GM21619 (cell line): ENCODE results near the gene TGFA.

ENCODE experiments used
- ATAC-seq: cut with Tn5 transposase; IDR thresholded peaks from one replicate; pipeline ENCODE4 v1.9.1; 2021; ENCODE audit not compliant: unreplicated experiment

The TGFA gene

GRCh38 chr2:70553334-70553583 lies 367 bp downstream of the TGFA start:
- no peak for ATAC-seq

- no peak for ATAC-seq
These were observed 909 bp downstream of the TGFA start for GRCh38 chr2:70552501-70553333.

GRCh38 chr2:70551167-70551566 lies 2.5 kb downstream of the TGFA start:
- no peak for ATAC-seq

GRCh38 chr2:70549962-70550361 lies 3.7 kb downstream of the TGFA start:
- ATAC-seq = no peak

- ATAC-seq = no peak
These were observed 4.4 kb downstream of the TGFA start for GRCh38 chr2:70549064-70549710.

- ATAC-seq = no peak
These were observed 5.4 kb downstream of the TGFA start for GRCh38 chr2:70548233-70548632.

- no peak for ATAC-seq
These were observed 6.7 kb downstream of the TGFA start for GRCh38 chr2:70546885-70547284.

GRCh38 chr2:70546376-70546775 lies 7.2 kb downstream of the TGFA start:
- ATAC-seq = no peak

- ATAC-seq = no peak
These were observed 12.1 kb downstream of the TGFA start for GRCh38 chr2:70541481-70542020.

GRCh38 chr2:70537840-70538239 lies 15.8 kb downstream of the TGFA start:
- no peak for ATAC-seq

GRCh38 chr2:70536517-70537055 lies 17.0 kb downstream of the TGFA start:
- no peak for ATAC-seq

GRCh38 chr2:70535573-70535972 lies 18.1 kb downstream of the TGFA start:
- ATAC-seq = no peak

GRCh38 chr2:70534183-70534836 lies 19.3 kb downstream of the TGFA start:
- no peak for ATAC-seq

- no peak for ATAC-seq
These were observed 21.2 kb downstream of the TGFA start for GRCh38 chr2:70532244-70532935.

- ATAC-seq = no peak
These were observed 22.1 kb downstream of the TGFA start for GRCh38 chr2:70531419-70532086.

GRCh38 chr2:70529610-70530009 lies 24.0 kb downstream of the TGFA start:
- ATAC-seq = no peak

- ATAC-seq = no peak
These were observed 24.7 kb downstream of the TGFA start for GRCh38 chr2:70528929-70529328.

- ATAC-seq = no peak
These were observed 25.4 kb downstream of the TGFA start for GRCh38 chr2:70528276-70528675.

GRCh38 chr2:70527447-70528080 lies 26.1 kb downstream of the TGFA start:
- peak; percentile 44 for ATAC-seq

GRCh38 chr2:70526126-70526525 lies 27.5 kb downstream of the TGFA start:
- no peak for ATAC-seq
